Lower leg skin (tissue), 4 donors: ENCODE data around the gene B3GLCT. TPM values are rescaled to one million over a fixed set of nuclear protein-coding genes. Genes with fewer than 3 reads are reported as not detected.

ENCODE experiments used
- DNase-seq, 2 donors: peaks; one replicate each; pipeline ENCODE4 v3.0.0-alpha.2; 2019; ENCODE audit warnings: low spot score in 2 of 2
- H3K4me3 ChIP-seq: fragments of 200-600 bp; sonication (generic); 2 replicates; pipeline ENCODE4 v1.5.1; 2017; ENCODE audit warnings: mild to moderate bottlenecking, low read depth; ENCODE audit not compliant: poor library complexity, severe bottlenecking
- CTCF ChIP-seq, 3 donors: fragments of 450-650 bp; IDR thresholded peaks; one replicate each; pipeline ENCODE4 v1.5.1; 2016; ENCODE audit warnings: antibody characterized with exemption in 3 of 3, mild to moderate bottlenecking in 3 of 3, moderate library complexity in 2 of 3
- POLR2A ChIP-seq, 2 donors: fragments of 450-650 bp; IDR thresholded peaks; one replicate each; pipeline ENCODE4 v1.6.1; 2016 to 2017; ENCODE audit warnings: antibody characterized with exemption in 2 of 2, mild to moderate bottlenecking in 1 of 2, moderate library complexity in 1 of 2
- WGBS, 2 donors: methylation state at CpG; one replicate each; pipeline ENCODE4 v1.1.5; 2018; 5-methylcytosine and 5-hydroxymethylcytosine counted together
- intact Hi-C: fragments of 100-400 bp; cut with DNase I; formaldehyde crosslinking; loops from one replicate; pipeline ENCODE4 v1.15.0; 2023; ENCODE audit warnings: low total_unique reads
- total RNA-seq, 4 donors: library from RNA; depleted of rRNA; stranded (reverse); fragments of >200 nt; gene quantifications; one replicate each; pipeline ENCODE4 v1.1.0, GENCODE V29; 2016

B3GLCT gene
- total RNA-seq, 4 donors from 2014 or later, result 3.2 to 9.1 (median 6.2) TPM

GRCh38 chr13:31246918-31247317 lies 47.1 kb downstream of the B3GLCT start:
- DNase-seq, result no peak
- intact Hi-C loops, result no loop called here
- TF ChIP-seq POLR2A (IDR thresholded peaks at IDR 0.05), result no peak
- no peak for TF ChIP-seq CTCF (IDR thresholded peaks at IDR 0.05)
- 85 to 93% methylated on average over 6 of the region's 6 CpGs for WGBS, 2 donors
- H3K4me3 ChIP-seq, result no peak overlapping the region

GRCh38 chr13:31248361-31248760 lies 48.6 kb downstream of the B3GLCT start:
- 79 to 83% methylated on average over 3 of the region's 3 CpGs for WGBS, 2 donors
- TF ChIP-seq CTCF (IDR thresholded peaks at IDR 0.05), result no peak
- TF ChIP-seq POLR2A (IDR thresholded peaks at IDR 0.05), result no peak
- H3K4me3 ChIP-seq, result no peak overlapping the region
- intact Hi-C loops, result no loop called here
- no peak for DNase-seq

- intact Hi-C loops, result no loop called here
- no peak overlapping the region for H3K4me3 ChIP-seq
- no peak for TF ChIP-seq CTCF (IDR thresholded peaks at IDR 0.05)
- TF ChIP-seq POLR2A (IDR thresholded peaks at IDR 0.05), result no peak
- DNase-seq, result no peak
- 81 to 87% methylated on average over 4 of the region's 4 CpGs for WGBS, 2 donors
Measured at GRCh38 chr13:31248965-31249539, 49.3 kb downstream of the B3GLCT start.

GRCh38 chr13:31250435-31250834 lies 50.7 kb downstream of the B3GLCT start:
- intact Hi-C loops, result no loop called here
- no peak for DNase-seq
- TF ChIP-seq CTCF (IDR thresholded peaks at IDR 0.05) (no peak), POLR2A (IDR thresholded peaks at IDR 0.05) (no peak)
- WGBS, 2 donors, result 76 to 95% methylated on average over 7 of the region's 7 CpGs
- no peak overlapping the region for H3K4me3 ChIP-seq

- no peak for TF ChIP-seq CTCF (IDR thresholded peaks at IDR 0.05)
- no peak for TF ChIP-seq POLR2A (IDR thresholded peaks at IDR 0.05)
- H3K4me3 ChIP-seq, result no peak overlapping the region
- intact Hi-C loops, result no loop called here
- 80 to 88% methylated on average over 2 of the region's 2 CpGs for WGBS, 2 donors
- no peak for DNase-seq
Measured at GRCh38 chr13:31261241-31261640, 61.5 kb downstream of the B3GLCT start.

GRCh38 chr13:31263346-31263745 lies 63.6 kb downstream of the B3GLCT start:
- WGBS, 2 donors, result 100% methylated on average over 1 of the region's 1 CpG
- intact Hi-C loops, result no loop called here
- H3K4me3 ChIP-seq, result no peak overlapping the region
- TF ChIP-seq POLR2A (IDR thresholded peaks at IDR 0.05), result no peak
- no peak for TF ChIP-seq CTCF (IDR thresholded peaks at IDR 0.05)
- no peak for DNase-seq
